Measurements from ENCODE around the gene PRKCSH.
"Not testable (repeated sequence)": the region's sequence is repeated elsewhere in the genome, so short reads cannot be mapped to it uniquely, and the experiment has no call there.

The PRKCSH gene

GRCh38 chr19:11405846-11406643, 29.4 kb upstream of the PRKCSH start:
- no peak overlapping the region for H3K4me2 ChIP-seq (ENCODE audit: low read depth, low read length, poor library complexity, severe bottlenecking)
- H3K79me2 ChIP-seq (ENCODE audit: insufficient read depth, low read length), result no peaks in the 10 kb centered on the region
- H3K9ac ChIP-seq (ENCODE audit: low read depth, low read length, poor library complexity, severe bottlenecking), result no peak overlapping the region
- no peaks in the 10 kb centered on the region for H3F3A ChIP-seq (ENCODE audit: low read depth)
- H3K9me2 ChIP-seq (replicated peaks; ENCODE audit: low read depth, low read length), result no peaks in the 10 kb centered on the region
- no peaks in the 10 kb centered on the region for H3K4me1 ChIP-seq (ENCODE audit: insufficient read depth, low read length, poor library complexity, severe bottlenecking)
- H3K36me3 ChIP-seq (ENCODE audit: insufficient read depth, low read length), result no peaks in the 10 kb centered on the region
- TF ChIP-seq EZH2phosphoT487 (IDR thresholded peaks at IDR 0.05; ENCODE audit: borderline replicate concordance), result no peak
- no peak for TF ChIP-seq CTCF (conservative IDR thresholded peaks at IDR 0.05; ENCODE audit: low read length)
- no peaks in the 10 kb centered on the region for H3K27me3 ChIP-seq (ENCODE audit: insufficient read depth, low read length, poor library complexity, severe bottlenecking)
- no peaks in the 10 kb centered on the region for H4K20me1 ChIP-seq (ENCODE audit: insufficient read depth, low read length, poor library complexity, severe bottlenecking)
- H3K9me3 ChIP-seq (ENCODE audit: insufficient read depth, low read depth, low read length), result no peaks in the 10 kb centered on the region
- no peak overlapping the region for H3K4me3 ChIP-seq (ENCODE audit: low read length, poor library complexity, severe bottlenecking)
- no peak overlapping the region for H2AFZ ChIP-seq (ENCODE audit: low read length)

- not testable (repeated sequence) for H3K9me2 ChIP-seq (replicated peaks; ENCODE audit: low read depth, low read length); H3K9me3 ChIP-seq (ENCODE audit: insufficient read depth, low read depth, low read length); H4K20me1 ChIP-seq (ENCODE audit: insufficient read depth, low read length, poor library complexity, severe bottlenecking); H3K4me3 ChIP-seq (ENCODE audit: low read length, poor library complexity, severe bottlenecking); H3F3A ChIP-seq (ENCODE audit: low read depth); H3K27me3 ChIP-seq (ENCODE audit: insufficient read depth, low read length, poor library complexity, severe bottlenecking); H3K4me2 ChIP-seq (ENCODE audit: low read depth, low read length, poor library complexity, severe bottlenecking); H2AFZ ChIP-seq (ENCODE audit: low read length); H3K4me1 ChIP-seq (ENCODE audit: insufficient read depth, low read length, poor library complexity, severe bottlenecking); H3K9ac ChIP-seq (ENCODE audit: low read depth, low read length, poor library complexity, severe bottlenecking); H3K36me3 ChIP-seq (ENCODE audit: insufficient read depth, low read length); H3K79me2 ChIP-seq (ENCODE audit: insufficient read depth, low read length)
These were observed 28.7 kb upstream of the PRKCSH start for GRCh38 chr19:11406703-11407236.

- Histone ChIP-seq H3K9me3 (ENCODE audit: insufficient read depth, low read depth, low read length) (no peaks in the 10 kb centered on the region), H3K9ac (ENCODE audit: low read depth, low read length, poor library complexity, severe bottlenecking) (no peak overlapping the region), H3K27me3 (ENCODE audit: insufficient read depth, low read length, poor library complexity, severe bottlenecking) (no peaks in the 10 kb centered on the region), H3K4me1 (ENCODE audit: insufficient read depth, low read length, poor library complexity, severe bottlenecking) (no peaks in the 10 kb centered on the region), H3K79me2 (ENCODE audit: insufficient read depth, low read length) (no peaks in the 10 kb centered on the region), H3K4me3 (ENCODE audit: low read length, poor library complexity, severe bottlenecking) (no peak overlapping the region), H3F3A (ENCODE audit: low read depth) (no peaks in the 10 kb centered on the region), H3K4me2 (ENCODE audit: low read depth, low read length, poor library complexity, severe bottlenecking) (no peak overlapping the region), H3K36me3 (ENCODE audit: insufficient read depth, low read length) (no peaks in the 10 kb centered on the region), H2AFZ (ENCODE audit: low read length) (no peak overlapping the region), H4K20me1 (ENCODE audit: insufficient read depth, low read length, poor library complexity, severe bottlenecking) (no peaks in the 10 kb centered on the region), H3K9me2 (replicated peaks; ENCODE audit: low read depth, low read length) (no peaks in the 10 kb centered on the region)
- TF ChIP-seq CTCF (conservative IDR thresholded peaks at IDR 0.05; ENCODE audit: low read length) (no peak), EZH2phosphoT487 (IDR thresholded peaks at IDR 0.05; ENCODE audit: borderline replicate concordance) (no peak)
These were observed 26.8 kb upstream of the PRKCSH start for GRCh38 chr19:11408591-11408990.

GRCh38 chr19:11410682-11411081, 24.8 kb upstream of the PRKCSH start:
- Histone ChIP-seq H3K36me3 (ENCODE audit: insufficient read depth, low read length) (no peaks in the 10 kb centered on the region), H2AFZ (ENCODE audit: low read length) (no peak overlapping the region), H3K4me2 (ENCODE audit: low read depth, low read length, poor library complexity, severe bottlenecking) (no peak overlapping the region), H3K4me1 (ENCODE audit: insufficient read depth, low read length, poor library complexity, severe bottlenecking) (no peaks in the 10 kb centered on the region), H3K9ac (ENCODE audit: low read depth, low read length, poor library complexity, severe bottlenecking) (no peak overlapping the region), H3K4me3 (ENCODE audit: low read length, poor library complexity, severe bottlenecking) (no peak overlapping the region), H3K27me3 (ENCODE audit: insufficient read depth, low read length, poor library complexity, severe bottlenecking) (no peaks in the 10 kb centered on the region), H4K20me1 (ENCODE audit: insufficient read depth, low read length, poor library complexity, severe bottlenecking) (no peaks in the 10 kb centered on the region), H3K9me3 (ENCODE audit: insufficient read depth, low read depth, low read length) (no peaks in the 10 kb centered on the region), H3K9me2 (replicated peaks; ENCODE audit: low read depth, low read length) (no peaks in the 10 kb centered on the region), H3K79me2 (ENCODE audit: insufficient read depth, low read length) (no peaks in the 10 kb centered on the region), H3F3A (ENCODE audit: low read depth) (no peaks in the 10 kb centered on the region)
- TF ChIP-seq CTCF (conservative IDR thresholded peaks at IDR 0.05; ENCODE audit: low read length), result no peak
- TF ChIP-seq EZH2phosphoT487 (IDR thresholded peaks at IDR 0.05; ENCODE audit: borderline replicate concordance), result no peak

Measured in Loucy (cell line).